ENCODE results near the gene TINAGL1. TPM values are rescaled to one million over a fixed set of nuclear protein-coding genes. Genes with fewer than 3 reads are reported as not detected.
"Not testable (repeated sequence)": the region's sequence is repeated elsewhere in the genome, so short reads cannot be mapped to it uniquely, and the experiment has no call there.

TINAGL1 gene
- total RNA-seq, 1 donor from 2014 or later: 371 TPM

DNA sequence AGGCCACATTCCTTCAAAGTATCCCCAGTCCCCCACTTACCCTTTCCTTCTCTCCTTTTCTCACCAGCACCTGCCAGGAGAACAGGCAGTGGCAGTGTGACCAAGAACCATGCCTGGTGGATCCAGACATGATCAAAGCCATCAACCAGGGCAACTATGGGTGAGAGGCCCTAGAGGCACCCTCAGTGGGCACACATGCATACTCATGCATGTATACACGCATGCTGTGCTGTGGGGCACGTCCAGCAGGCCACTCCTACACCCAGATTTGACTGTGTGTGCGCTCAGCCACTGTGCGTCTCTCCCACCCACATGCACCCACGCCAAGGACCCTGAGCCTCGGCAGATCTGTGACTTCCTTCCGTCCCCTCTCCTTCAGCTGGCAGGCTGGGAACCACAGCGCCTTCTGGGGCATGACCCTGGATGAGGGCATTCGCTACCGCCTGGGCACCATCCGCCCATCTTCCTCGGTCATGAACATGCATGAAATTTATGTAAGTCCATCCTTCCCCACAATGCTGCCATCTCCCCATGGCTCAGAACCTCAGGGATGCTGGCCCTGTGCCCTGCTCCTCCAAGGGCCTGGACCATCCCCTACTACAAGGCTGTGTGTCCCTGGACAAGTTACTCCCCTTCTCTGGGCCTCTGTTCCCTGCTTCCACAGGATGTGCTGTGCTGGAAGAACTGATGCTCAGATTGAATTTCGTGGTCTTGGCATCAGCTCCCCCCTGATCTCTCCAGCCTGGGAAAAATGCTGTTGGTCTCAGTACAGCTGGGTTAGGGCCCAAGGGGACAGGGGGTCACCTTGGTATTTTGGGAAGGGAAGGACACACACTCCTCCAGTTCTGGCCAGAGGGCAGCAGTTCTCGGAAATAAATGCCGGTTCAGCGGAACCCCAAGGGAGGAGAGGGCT, 7.0 kb downstream of the TINAGL1 start:
- DNase-seq (ENCODE audit: low spot score): peak; percentile 1

DNA sequence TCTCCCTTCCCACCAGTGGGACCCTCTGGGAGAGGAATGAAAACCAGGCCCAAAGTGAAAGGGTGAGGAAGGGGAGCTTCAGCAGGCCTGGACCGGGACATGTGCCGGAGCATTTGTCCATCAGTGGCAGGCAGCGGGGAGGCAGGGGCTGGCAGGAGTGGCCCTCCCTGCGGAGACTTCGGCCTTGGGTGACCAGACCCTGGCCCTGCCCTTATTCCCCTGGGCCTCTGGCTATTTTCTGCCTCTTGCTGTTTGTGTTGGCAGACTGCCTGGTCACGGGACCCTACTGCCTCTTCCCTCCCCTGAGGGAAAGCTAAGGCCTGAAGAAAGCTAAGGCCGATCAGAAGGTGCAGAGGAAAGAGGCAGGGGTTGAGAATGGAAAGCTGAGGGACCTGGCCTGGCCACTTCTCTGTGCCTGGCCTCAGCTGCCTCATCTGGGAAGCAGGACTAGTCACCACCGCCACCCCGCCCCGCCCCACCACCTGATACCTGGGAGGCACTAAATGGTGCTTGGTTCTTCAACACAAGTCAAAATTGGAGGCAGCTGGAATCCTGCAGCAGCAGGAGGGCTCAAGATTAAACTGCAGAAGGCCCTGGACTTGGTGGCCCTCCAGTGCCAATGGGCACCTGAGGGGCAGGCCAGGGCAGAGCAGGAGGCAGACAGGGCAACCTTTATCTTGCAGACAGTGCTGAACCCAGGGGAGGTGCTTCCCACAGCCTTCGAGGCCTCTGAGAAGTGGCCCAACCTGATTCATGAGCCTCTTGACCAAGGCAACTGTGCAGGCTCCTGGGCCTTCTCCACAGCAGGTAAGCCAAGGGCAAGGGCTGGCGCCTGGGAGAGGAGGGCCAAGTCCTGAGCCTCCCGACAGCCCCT, 7.9 kb downstream of the TINAGL1 start:
- DNase-seq (ENCODE audit: low spot score): peak; percentile 88

GRCh38 chr1:31584869-31585735, 8.8 kb downstream of the TINAGL1 start:
- no peak for DNase-seq (ENCODE audit: low spot score)

DNA sequence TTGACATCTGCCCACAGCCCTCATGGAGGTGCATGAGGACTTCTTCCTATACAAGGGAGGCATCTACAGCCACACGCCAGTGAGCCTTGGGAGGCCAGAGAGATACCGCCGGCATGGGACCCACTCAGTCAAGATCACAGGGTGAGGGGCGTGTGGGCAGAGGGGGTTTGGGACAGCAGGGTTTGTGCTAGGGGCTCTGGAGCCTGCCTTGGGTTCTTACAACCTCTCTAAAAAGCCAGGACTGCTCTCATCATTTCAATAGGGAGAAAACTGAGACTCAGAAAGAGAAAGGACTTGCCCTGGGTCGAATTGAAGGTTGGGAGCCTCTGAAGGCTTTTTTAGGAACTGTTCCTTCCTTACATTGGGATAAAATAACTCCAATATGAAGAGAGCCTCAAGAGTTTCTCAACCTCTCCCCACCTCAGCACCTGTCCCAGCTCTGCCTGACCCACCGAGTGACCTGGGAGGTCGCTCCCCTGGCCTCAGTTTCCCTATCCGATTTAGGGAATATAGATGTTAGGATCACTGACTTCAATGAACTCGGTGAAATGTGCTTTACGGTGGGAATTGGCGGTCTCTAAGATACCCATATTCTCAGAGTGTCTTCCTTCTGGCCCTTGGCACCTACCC, 9.5 kb downstream of the TINAGL1 start:
- peak; percentile 1 for DNase-seq (ENCODE audit: low spot score)

DNA sequence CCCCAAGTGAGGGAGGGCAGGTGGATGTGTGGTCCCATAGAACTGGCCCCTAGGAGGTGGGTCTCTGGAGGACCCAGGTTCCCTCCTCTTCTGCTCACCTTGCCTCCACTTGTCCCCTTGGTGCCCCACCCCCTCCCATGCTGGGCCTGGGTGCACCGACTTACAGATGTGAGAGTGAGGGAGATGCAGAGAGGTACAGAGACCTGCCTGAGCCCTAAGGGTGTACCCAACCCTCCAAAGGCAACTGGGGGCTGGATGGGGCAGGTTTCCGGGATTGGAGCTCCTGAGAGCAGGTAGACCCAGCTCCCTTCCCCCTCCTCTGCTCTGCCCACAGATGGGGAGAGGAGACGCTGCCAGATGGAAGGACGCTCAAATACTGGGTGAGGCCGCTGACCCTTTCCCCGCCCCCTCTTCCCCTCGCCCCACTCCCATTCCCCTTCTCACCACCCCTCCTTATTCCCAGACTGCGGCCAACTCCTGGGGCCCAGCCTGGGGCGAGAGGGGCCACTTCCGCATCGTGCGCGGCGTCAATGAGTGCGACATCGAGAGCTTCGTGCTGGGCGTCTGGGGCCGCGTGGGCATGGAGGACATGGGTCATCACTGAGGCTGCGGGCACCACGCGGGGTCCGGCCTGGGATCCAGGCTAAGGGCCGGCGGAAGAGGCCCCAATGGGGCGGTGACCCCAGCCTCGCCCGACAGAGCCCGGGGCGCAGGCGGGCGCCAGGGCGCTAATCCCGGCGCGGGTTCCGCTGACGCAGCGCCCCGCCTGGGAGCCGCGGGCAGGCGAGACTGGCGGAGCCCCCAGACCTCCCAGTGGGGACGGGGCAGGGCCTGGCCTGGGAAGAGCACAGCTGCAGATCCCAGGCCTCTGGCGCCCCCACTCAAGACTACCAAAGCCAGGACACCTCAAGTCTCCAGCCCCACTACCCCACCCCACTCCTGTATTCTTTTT, 10.3 kb downstream of the TINAGL1 start:
- DNase-seq (ENCODE audit: low spot score): no peak

DNA sequence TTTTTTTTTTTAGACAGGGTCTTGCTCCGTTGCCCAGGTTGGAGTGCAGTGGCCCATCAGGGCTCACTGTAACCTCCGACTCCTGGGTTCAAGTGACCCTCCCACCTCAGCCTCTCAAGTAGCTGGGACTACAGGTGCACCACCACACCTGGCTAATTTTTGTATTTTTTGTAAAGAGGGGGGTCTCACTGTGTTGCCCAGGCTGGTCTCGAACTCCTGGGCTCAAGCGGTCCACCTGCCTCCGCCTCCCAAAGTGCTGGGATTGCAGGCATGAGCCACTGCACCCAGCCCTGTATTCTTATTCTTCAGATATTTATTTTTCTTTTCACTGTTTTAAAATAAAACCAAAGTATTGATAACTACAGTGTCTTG, 11.0 kb downstream of the TINAGL1 start:
- not testable (repeated sequence) for DNase-seq (ENCODE audit: low spot score)

GRCh38 chr1:31587720-31588423, 11.6 kb downstream of the TINAGL1 start:
- peak; percentile 70 for DNase-seq (ENCODE audit: low spot score)

GRCh38 chr1:31588751-31589515, 12.6 kb downstream of the TINAGL1 start:
- DNase-seq (ENCODE audit: low spot score): peak; percentile 58

DNA sequence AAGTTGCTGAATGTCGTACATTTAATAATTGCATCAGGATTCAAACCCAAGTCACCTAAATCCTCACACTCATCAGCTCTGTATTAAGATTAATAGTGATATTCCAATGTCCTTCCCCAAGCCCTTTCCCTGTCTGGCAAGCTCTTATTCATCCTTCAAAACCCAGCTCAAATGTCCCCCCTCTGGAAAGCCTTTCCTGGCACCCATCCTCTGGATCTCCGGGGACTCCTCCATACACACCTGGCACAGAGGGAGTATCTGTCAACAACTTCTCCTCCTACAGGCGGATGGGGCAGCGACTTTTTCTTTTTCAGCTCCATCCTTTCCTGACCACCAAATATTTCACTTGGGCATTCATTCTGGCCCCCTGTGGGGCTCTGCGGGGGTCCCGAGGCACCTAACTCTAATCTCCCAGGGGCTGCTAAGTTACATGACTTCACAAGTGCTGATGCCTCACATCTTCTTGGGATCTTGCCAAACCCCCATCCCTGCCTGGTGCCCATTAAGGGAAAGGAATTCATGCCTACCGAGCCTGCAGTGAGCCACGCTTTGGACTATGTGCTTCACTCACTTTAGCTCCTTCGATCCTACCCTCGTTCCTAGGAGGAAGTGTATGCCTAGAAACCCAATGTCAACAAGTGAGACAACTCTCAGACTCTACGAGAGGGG, 15.2 kb downstream of the TINAGL1 start:
- no peak for DNase-seq (ENCODE audit: low spot score)

DNA sequence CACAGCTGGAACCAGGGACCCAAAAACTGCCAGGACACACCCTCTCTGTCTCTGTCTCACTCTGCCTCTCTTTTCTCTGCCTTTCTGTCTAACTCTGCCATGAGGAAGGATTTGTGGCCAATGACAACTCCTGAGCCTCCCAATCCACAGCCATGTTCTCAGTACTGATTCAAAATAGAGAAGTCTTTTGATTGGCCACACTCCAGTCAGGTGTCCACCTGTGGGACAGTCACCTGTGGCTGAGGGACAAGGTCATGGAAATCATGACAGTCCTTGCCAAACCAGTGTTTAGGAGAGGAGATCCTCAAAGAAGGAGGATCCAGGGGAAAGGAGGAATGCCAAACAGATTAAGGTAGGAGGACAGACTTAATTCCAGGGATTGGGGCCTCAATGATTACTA, 15.8 kb downstream of the TINAGL1 start:
- DNase-seq (ENCODE audit: low spot score): no peak

- DNase-seq (ENCODE audit: low spot score): no peak
These were observed 16.9 kb downstream of the TINAGL1 start for GRCh38 chr1:31593136-31593665.

- DNase-seq (ENCODE audit: low spot score): peak; percentile 78
These were observed 17.7 kb downstream of the TINAGL1 start for GRCh38 chr1:31593770-31594632.

DNA sequence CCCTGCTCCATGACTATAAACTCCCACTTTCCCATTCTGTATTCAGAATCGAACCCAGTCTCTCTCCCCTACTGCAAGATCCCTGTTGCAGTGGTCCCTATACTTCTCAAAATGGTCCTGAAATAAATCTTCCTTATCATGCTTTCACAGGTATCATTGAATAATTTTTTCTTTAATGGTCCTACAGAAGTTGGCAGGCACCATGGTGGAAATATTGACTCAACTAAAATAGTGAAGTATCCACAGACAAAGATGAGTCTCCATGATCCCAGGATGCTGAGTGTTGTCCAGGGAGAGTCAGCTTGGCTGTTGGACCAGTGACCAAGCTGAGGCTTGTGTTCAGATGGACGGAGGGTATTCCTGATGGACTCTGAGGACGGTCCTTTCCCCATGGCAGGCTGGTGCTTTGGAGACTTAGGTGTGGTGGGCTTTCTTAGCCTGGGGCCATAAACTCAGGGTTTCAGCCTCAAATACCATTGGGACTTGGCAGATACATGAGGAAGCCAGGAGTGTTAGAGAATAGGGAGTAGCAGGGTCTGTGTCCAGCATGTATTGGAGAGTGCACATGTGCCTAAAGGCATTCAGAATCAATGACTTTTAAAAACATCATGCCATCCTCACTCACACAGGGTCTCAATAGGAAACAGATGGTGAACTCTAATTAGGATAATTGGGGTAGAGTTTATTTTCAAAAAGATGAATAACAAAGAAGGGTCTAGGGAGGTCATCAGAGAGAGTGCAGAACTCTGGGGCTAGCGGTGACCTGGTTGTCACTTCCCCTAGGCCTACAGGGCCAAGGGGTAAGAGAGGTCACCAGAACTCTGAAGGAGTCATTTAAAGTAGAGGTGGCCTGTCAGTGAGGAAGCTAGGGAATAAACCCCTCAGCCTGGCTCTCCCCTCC, 19.8 kb downstream of the TINAGL1 start:
- DNase-seq (ENCODE audit: low spot score): no peak

DNA sequence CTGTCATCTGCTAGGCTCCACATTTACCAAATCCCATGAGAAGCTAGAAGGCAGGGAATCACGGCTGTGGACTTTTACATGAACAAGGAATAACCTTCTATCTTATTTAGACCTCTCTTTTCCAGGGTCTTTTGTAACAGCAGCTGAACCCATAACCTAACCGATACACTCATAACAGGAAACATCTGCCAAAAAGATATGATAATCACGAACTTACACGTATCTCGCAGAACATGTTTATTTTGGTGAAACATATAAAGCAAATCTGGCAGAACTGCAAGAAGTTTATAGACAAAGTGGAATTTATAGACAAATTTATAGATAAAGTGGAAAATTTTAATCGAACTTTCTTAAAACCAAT, 20.4 kb downstream of the TINAGL1 start:
- no peak for DNase-seq (ENCODE audit: low spot score)

DNA sequence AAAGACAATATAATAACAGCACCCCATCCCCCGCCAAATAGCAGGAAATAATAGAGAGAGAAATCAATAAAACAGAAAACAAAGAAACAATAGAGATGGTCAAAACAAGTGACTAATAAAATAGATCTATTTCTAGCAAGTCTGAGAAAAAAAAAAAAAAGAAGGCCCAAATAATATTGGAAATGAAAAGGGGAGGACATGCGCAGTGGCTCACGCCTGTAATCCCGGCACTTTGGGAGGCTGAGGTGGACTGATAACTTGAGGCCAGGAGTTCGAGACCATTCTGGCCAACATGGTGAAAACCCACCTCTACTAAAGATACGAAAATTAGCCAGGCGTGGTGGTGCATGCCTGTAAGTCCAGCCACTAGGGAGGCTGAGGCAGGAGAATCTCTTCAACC, 22.7 kb downstream of the TINAGL1 start:
- no peak for DNase-seq (ENCODE audit: low spot score)

- DNase-seq (ENCODE audit: low spot score): no peak
These were observed 24.3 kb downstream of the TINAGL1 start for GRCh38 chr1:31600641-31601040.

Data from umbilical cord (tissue), 2 donors.